Measurements from ENCODE around the gene DGKB.
"Not testable (repeated sequence)": the region's sequence is repeated elsewhere in the genome, so short reads cannot be mapped to it uniquely, and the experiment has no call there.

The DGKB gene

DNA sequence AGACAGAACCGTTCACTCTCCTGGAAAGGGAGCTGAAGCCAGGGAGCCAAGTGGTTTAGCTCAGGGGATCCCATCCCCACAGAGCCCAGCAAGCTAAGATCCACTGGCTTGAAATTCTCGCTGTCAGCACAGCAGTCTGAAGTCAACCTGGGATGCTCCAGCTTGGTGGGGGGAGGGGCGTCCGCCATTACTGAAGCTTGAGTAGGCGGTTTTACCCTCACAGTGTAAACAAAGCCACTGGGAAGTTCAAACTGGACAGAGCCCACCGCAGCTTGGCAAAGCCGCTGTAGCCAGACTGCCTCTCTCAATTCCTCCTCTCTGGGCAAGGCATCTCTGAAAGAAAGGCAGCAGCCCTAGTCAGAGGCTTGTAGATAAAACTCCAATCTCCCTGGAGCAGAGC is 443.7 kb downstream of the DGKB start:
- not testable (repeated sequence) for H3K27me3 Mint-ChIP-seq; H3K27ac Mint-ChIP-seq; H3K36me3 Mint-ChIP-seq (ENCODE audit: low read depth); ATAC-seq; H3K4me3 Mint-ChIP-seq; DNase-seq; H3K9me3 Mint-ChIP-seq; H3K4me1 Mint-ChIP-seq

GRCh38 chr7:14457568-14458453 is 444.7 kb downstream of the DGKB start:
- DNase-seq (peak; percentile 46), ATAC-seq (no peak)
- no peaks in the 10 kb centered on the region for H3K4me1 Mint-ChIP-seq
- H3K4me3 Mint-ChIP-seq: no peak overlapping the region
- peaks cover 4% of the 10 kb centered on the region for H3K27me3 Mint-ChIP-seq
- H3K27ac Mint-ChIP-seq: no peak overlapping the region
- H3K36me3 Mint-ChIP-seq (ENCODE audit: low read depth): no peaks in the 10 kb centered on the region
- H3K9me3 Mint-ChIP-seq: no peaks in the 10 kb centered on the region

GRCh38 chr7:14449291-14449690 is 453.3 kb downstream of the DGKB start:
- no peak for DNase-seq
- peaks cover 4% of the 10 kb centered on the region for H3K27me3 Mint-ChIP-seq
- ATAC-seq: no peak
- H3K4me3 Mint-ChIP-seq: no peak overlapping the region
- peaks cover 4% of the 10 kb centered on the region for H3K9me3 Mint-ChIP-seq
- H3K36me3 Mint-ChIP-seq (ENCODE audit: low read depth): no peaks in the 10 kb centered on the region
- peaks cover 12% of the 10 kb centered on the region for H3K4me1 Mint-ChIP-seq
- no peak overlapping the region for H3K27ac Mint-ChIP-seq

- Mint-ChIP-seq H3K27ac (no peak overlapping the region), H3K4me3 (no peak overlapping the region), H3K27me3 (peaks cover 4% of the 10 kb centered on the region), H3K4me1 (peaks cover 12% of the 10 kb centered on the region), H3K9me3 (peaks cover 4% of the 10 kb centered on the region), H3K36me3 (ENCODE audit: low read depth) (no peaks in the 10 kb centered on the region)
- ATAC-seq: peak; percentile 85
- peak; percentile 8 for DNase-seq
These were observed 455.7 kb downstream of the DGKB start for GRCh38 chr7:14446829-14447228.

DNA sequence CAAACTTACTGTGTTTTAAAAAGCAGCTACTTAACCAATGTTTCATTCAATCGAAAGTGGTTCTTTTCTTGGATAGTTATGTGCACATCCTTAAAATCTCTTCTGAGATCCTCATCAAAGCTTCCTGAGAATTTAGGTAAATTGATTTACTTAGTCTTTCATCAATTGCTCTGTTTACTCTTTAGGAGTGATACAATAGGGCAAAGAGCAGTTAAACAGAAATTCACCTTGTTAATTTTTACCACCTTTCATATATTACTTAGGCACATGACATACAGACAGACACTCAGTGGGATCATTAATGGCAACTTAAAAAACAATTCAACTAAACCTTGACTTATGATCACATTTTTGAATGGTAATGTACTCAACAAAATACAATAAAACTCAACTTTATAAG is 456.3 kb downstream of the DGKB start:
- peaks cover 12% of the 10 kb centered on the region for H3K4me1 Mint-ChIP-seq
- H3K27ac Mint-ChIP-seq: no peak overlapping the region
- peaks cover 4% of the 10 kb centered on the region for H3K27me3 Mint-ChIP-seq
- no peak for ATAC-seq
- no peak for DNase-seq
- no peaks in the 10 kb centered on the region for H3K36me3 Mint-ChIP-seq (ENCODE audit: low read depth)
- peaks cover 4% of the 10 kb centered on the region for H3K9me3 Mint-ChIP-seq
- no peak overlapping the region for H3K4me3 Mint-ChIP-seq

DNA sequence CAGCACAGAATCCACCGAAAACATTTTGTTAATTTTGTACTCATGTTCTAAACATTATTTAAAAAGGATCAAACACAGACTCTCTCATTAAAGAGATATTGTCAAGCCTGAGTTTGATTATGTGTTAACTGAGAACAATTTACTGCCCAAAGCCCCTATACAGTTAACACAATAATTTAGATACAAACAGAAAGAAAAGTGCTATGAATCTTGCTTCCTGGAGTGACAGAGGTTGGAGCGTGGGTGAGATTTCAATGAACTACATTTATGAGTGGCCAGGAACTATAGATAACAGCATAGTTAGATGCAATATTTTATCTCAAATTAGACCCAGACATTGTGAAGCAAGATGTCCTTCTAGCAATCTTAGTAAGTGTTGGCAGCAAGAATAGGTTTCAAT is 464.2 kb downstream of the DGKB start:
- H3K4me3 Mint-ChIP-seq: no peak overlapping the region
- H3K27me3 Mint-ChIP-seq: no peaks in the 10 kb centered on the region
- ATAC-seq: no peak
- H3K9me3 Mint-ChIP-seq: no peaks in the 10 kb centered on the region
- no peak for DNase-seq
- H3K27ac Mint-ChIP-seq: no peak overlapping the region
- no peaks in the 10 kb centered on the region for H3K4me1 Mint-ChIP-seq
- no peaks in the 10 kb centered on the region for H3K36me3 Mint-ChIP-seq (ENCODE audit: low read depth)

DNA sequence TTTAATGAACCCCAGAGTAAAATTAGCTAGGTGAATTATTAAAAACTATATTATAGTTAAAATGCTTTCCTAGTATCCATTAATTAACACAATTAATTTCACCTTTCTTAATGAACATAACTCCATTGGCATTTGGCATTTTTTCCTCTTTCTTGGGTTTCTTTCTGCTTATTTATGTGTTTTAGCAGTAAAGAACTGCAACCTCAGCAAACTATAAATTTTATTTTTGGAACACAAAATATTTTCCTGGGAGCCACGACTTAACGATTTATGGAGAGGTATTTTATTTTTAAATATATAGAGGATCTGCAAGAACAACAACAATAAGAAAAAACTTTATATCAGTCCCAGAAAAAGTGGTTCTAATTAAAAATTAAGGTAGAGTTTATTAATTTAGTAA is 465.7 kb downstream of the DGKB start:
- H3K27me3 Mint-ChIP-seq: no peaks in the 10 kb centered on the region
- no peaks in the 10 kb centered on the region for H3K9me3 Mint-ChIP-seq
- no peaks in the 10 kb centered on the region for H3K4me1 Mint-ChIP-seq
- no peak overlapping the region for H3K27ac Mint-ChIP-seq
- ATAC-seq (no peak), DNase-seq (no peak)
- no peak overlapping the region for H3K4me3 Mint-ChIP-seq
- H3K36me3 Mint-ChIP-seq (ENCODE audit: low read depth): no peaks in the 10 kb centered on the region

DNA sequence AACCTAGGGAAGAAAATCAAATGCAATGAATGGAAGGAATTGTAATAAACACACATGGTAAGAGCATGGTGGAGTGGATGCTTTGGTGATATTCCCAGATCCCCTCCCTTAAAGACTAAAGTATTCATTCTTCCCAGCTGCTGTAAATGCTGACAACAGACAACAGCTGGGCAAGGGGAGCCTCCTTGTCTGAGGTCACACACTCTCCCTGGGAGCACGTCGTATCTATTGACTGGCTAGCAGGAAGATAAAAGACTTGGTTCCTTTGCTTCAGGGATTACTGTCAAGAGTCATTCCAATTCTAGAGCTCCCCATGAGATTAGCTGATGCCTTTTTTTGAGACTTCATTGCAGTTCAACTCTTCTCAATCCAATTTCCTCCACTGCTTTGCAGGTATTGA is 469.6 kb downstream of the DGKB start:
- H3K4me3 Mint-ChIP-seq: no peak overlapping the region
- no peaks in the 10 kb centered on the region for H3K27me3 Mint-ChIP-seq
- H3K27ac Mint-ChIP-seq: no peak overlapping the region
- DNase-seq: no peak
- peaks cover 7% of the 10 kb centered on the region for H3K9me3 Mint-ChIP-seq
- H3K4me1 Mint-ChIP-seq: no peaks in the 10 kb centered on the region
- H3K36me3 Mint-ChIP-seq (ENCODE audit: low read depth): no peaks in the 10 kb centered on the region
- no peak for ATAC-seq

- ATAC-seq (no peak), DNase-seq (no peak)
- Mint-ChIP-seq H3K27me3 (no peaks in the 10 kb centered on the region), H3K9me3 (peaks cover 7% of the 10 kb centered on the region), H3K4me1 (no peaks in the 10 kb centered on the region), H3K4me3 (no peak overlapping the region), H3K36me3 (ENCODE audit: low read depth) (no peaks in the 10 kb centered on the region), H3K27ac (no peak overlapping the region)
These were observed 471.6 kb downstream of the DGKB start for GRCh38 chr7:14430926-14431325.

DNA sequence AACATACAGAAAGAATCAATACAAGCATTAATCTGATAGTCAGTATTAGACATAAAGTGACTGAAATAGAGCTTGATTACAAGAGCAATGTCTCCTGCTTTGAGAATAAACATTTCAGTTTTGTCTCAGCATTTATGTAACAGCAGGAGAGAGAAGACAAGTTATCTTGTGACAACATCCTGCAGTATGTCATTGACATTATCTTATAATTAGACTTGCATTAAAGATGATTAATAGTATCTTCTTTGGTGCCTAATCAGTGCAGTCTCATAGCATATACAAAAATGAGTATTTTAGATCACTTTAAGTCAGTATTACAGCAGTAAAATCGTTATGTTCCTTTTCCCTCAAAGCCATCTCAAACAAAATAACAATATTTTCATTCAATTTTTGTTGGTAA is 477.0 kb downstream of the DGKB start:
- ATAC-seq (no peak), DNase-seq (no peak)
- Mint-ChIP-seq H3K27ac (no peak overlapping the region), H3K27me3 (no peaks in the 10 kb centered on the region), H3K4me1 (no peaks in the 10 kb centered on the region), H3K4me3 (no peak overlapping the region), H3K9me3 (peaks cover 7% of the 10 kb centered on the region), H3K36me3 (ENCODE audit: low read depth) (no peaks in the 10 kb centered on the region)

- H3K9me3 Mint-ChIP-seq: peaks cover 7% of the 10 kb centered on the region
- ATAC-seq (no peak), DNase-seq (no peak)
- H3K4me3 Mint-ChIP-seq: no peak overlapping the region
- no peaks in the 10 kb centered on the region for H3K27me3 Mint-ChIP-seq
- no peaks in the 10 kb centered on the region for H3K36me3 Mint-ChIP-seq (ENCODE audit: low read depth)
- H3K4me1 Mint-ChIP-seq: no peaks in the 10 kb centered on the region
- H3K27ac Mint-ChIP-seq: no peak overlapping the region
These were observed 477.9 kb downstream of the DGKB start for GRCh38 chr7:14424675-14425074.

- Mint-ChIP-seq H3K4me1 (no peaks in the 10 kb centered on the region), H3K9me3 (no peaks in the 10 kb centered on the region), H3K36me3 (ENCODE audit: low read depth) (no peaks in the 10 kb centered on the region), H3K27ac (no peak overlapping the region), H3K27me3 (no peaks in the 10 kb centered on the region), H3K4me3 (no peak overlapping the region)
- ATAC-seq (no peak), DNase-seq (no peak)
These were observed 481.8 kb downstream of the DGKB start for GRCh38 chr7:14420768-14421167.

DNA sequence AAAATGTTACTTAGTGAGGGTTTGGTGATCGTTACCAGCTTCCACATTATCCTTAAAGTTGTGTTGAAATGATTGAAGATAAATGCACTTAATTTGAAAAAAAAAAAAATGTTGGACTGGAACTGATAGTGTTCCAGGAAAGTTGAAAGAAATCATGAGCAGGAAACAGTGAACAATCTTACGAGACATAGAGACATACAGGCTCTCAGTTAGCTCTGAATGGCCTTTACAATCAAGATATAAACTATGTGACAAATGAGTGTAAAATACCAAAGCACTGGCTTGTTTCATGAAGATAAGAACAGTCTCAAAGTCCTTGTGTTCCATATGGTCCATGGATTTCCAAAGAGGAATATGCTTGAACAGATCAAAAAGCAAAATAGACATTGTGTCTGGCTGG is 483.0 kb downstream of the DGKB start:
- H3K36me3 Mint-ChIP-seq (ENCODE audit: low read depth): no peaks in the 10 kb centered on the region
- H3K4me1 Mint-ChIP-seq: no peaks in the 10 kb centered on the region
- no peaks in the 10 kb centered on the region for H3K9me3 Mint-ChIP-seq
- DNase-seq (no peak), ATAC-seq (no peak)
- H3K4me3 Mint-ChIP-seq: no peak overlapping the region
- H3K27me3 Mint-ChIP-seq: no peaks in the 10 kb centered on the region
- no peak overlapping the region for H3K27ac Mint-ChIP-seq

GRCh38 chr7:14418633-14419032 is 483.9 kb downstream of the DGKB start:
- H3K9me3 Mint-ChIP-seq: no peaks in the 10 kb centered on the region
- H3K4me3 Mint-ChIP-seq: no peak overlapping the region
- no peaks in the 10 kb centered on the region for H3K27me3 Mint-ChIP-seq
- no peak overlapping the region for H3K27ac Mint-ChIP-seq
- no peaks in the 10 kb centered on the region for H3K4me1 Mint-ChIP-seq
- no peak for DNase-seq
- ATAC-seq: no peak
- H3K36me3 Mint-ChIP-seq (ENCODE audit: low read depth): no peaks in the 10 kb centered on the region

- Mint-ChIP-seq H3K27me3 (no peaks in the 10 kb centered on the region), H3K9me3 (no peaks in the 10 kb centered on the region)
These were observed 488.1 kb downstream of the DGKB start for GRCh38 chr7:14414274-14414986.

More at GRCh38 chr7:14414274-14414986, 488.1 kb downstream of the DGKB start:
- Mint-ChIP-seq H3K27ac (no peak overlapping the region), H3K36me3 (ENCODE audit: low read depth) (no peaks in the 10 kb centered on the region), H3K4me3 (no peak overlapping the region), H3K4me1 (no peaks in the 10 kb centered on the region)
- ATAC-seq (no peak), DNase-seq (no peak)
